ENCODE measurements around the gene KCNE1.
"Not testable (repeated sequence)": the region's sequence is repeated elsewhere in the genome, so short reads cannot be mapped to it uniquely, and the experiment has no call there.

Gene KCNE1

DNA sequence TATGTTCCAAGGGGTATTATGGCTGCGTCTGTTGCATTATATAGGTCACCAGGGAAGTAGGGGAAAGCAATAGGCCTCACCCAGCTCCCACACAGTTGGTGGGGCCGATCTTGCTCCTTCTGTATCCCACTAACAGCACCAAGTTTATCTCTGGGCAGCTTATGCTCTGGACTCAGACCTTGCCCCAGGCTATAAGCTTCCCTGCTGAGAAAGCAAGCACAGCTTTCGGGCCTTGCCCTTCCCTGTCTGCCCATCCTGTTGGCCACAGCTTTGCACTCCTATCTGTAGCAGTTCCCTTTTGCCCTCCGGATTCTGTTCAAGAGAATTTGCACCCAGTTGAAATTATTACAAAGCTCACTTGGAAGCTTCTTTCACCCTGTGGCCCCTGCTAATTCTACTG lies 12.9 kb downstream of the KCNE1 start:
- no peak for TF ChIP-seq YY1 (IDR thresholded peaks at IDR 0.05; ENCODE audit: low read depth)
- no peak for TF ChIP-seq RAD21 (IDR thresholded peaks at IDR 0.05; ENCODE audit: low read depth)
- TF ChIP-seq TCF12 (IDR thresholded peaks at IDR 0.05; ENCODE audit: low read depth), result no peak
- no peak for TF ChIP-seq EGR1 (IDR thresholded peaks at IDR 0.05)
- TF ChIP-seq EP300 (IDR thresholded peaks at IDR 0.05; ENCODE audit: borderline replicate concordance), result no peak
- TF ChIP-seq, protein P1, sequence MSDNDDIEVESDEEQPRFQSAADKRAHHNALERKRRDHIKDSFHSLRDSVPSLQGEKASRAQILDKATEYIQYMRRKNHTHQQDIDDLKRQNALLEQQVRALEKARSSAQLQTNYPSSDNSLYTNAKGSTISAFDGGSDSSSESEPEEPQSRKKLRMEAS (IDR thresholded peaks at IDR 0.05), result no peak
- no peak for TF ChIP-seq TAF1 (IDR thresholded peaks at IDR 0.05; ENCODE audit: low read depth)

DNA sequence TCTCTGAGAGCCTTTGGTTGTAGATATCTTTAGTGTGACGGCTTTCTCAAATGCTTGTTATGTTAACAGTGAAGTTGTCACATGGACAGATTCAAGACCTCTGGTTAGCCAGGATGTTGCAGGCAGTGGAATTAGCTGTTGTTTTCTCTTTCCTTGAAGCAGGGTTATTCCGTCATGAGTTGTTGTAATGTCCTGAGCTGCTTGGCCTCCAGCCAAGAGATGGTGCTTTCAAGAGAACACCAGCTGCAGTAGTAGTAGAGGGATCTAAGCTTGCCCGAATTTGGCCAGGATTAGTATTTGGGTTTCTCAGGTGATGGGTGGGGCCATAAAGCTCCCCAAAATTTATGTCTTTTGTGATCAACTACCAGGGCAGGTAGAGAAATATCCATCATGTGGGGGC lies 13.4 kb downstream of the KCNE1 start:
- TF ChIP-seq ZBTB7A (IDR thresholded peaks at IDR 0.05; ENCODE audit: low read depth) (no peak), TEAD4 (IDR thresholded peaks at IDR 0.05) (no peak), RAD21 (IDR thresholded peaks at IDR 0.05; ENCODE audit: low read depth) (no peak), CREB1 (IDR thresholded peaks at IDR 0.05; ENCODE audit: low read depth) (no peak), NFIC (IDR thresholded peaks at IDR 0.05) (no peak), YY1 (IDR thresholded peaks at IDR 0.05; ENCODE audit: low read depth) (no peak), TCF12 (IDR thresholded peaks at IDR 0.05; ENCODE audit: low read depth) (no peak), EGR1 (IDR thresholded peaks at IDR 0.05) (no peak), TAF1 (IDR thresholded peaks at IDR 0.05; ENCODE audit: low read depth) (no peak), CEBPB (IDR thresholded peaks at IDR 0.05) (no peak)
- TF ChIP-seq, protein P2, sequence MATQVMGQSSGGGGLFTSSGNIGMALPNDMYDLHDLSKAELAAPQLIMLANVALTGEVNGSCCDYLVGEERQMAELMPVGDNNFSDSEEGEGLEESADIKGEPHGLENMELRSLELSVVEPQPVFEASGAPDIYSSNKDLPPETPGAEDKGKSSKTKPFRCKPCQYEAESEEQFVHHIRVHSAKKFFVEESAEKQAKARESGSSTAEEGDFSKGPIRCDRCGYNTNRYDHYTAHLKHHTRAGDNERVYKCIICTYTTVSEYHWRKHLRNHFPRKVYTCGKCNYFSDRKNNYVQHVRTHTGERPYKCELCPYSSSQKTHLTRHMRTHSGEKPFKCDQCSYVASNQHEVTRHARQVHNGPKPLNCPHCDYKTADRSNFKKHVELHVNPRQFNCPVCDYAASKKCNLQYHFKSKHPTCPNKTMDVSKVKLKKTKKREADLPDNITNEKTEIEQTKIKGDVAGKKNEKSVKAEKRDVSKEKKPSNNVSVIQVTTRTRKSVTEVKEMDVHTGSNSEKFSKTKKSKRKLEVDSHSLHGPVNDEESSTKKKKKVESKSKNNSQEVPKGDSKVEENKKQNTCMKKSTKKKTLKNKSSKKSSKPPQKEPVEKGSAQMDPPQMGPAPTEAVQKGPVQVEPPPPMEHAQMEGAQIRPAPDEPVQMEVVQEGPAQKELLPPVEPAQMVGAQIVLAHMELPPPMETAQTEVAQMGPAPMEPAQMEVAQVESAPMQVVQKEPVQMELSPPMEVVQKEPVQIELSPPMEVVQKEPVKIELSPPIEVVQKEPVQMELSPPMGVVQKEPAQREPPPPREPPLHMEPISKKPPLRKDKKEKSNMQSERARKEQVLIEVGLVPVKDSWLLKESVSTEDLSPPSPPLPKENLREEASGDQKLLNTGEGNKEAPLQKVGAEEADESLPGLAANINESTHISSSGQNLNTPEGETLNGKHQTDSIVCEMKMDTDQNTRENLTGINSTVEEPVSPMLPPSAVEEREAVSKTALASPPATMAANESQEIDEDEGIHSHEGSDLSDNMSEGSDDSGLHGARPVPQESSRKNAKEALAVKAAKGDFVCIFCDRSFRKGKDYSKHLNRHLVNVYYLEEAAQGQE (IDR thresholded peaks at IDR 0.05; ENCODE audit: low read depth), result no peak
- TF ChIP-seq, protein P1 (IDR thresholded peaks at IDR 0.05), result no peak

DNA sequence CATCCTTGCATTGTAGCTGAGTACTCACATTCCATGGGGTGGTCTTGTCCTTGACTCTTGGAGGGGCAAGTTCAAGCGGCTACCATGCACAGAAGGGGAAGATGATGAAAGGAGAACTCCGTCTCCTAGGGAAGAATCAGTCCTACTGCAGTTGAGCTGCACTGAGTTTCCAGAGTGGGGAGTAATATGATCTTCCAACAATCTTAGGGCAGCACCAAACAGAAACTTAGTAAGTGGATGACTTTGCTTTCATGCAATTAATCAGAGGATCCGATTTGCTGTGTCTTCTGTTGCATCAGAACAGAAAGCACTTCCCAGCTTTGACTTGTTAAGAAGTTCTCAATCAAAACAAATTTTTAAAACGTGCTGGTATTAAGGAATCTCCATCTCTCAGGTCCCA lies 88.2 kb downstream of the KCNE1 start, which contains the start of gene SMIM34:
Gene SMIM34 (minus strand): TSS at position 147 of the 400 bp plus-strand sequence. CDS start 112 bp downstream, at position 35.
- TF ChIP-seq, protein P3, sequence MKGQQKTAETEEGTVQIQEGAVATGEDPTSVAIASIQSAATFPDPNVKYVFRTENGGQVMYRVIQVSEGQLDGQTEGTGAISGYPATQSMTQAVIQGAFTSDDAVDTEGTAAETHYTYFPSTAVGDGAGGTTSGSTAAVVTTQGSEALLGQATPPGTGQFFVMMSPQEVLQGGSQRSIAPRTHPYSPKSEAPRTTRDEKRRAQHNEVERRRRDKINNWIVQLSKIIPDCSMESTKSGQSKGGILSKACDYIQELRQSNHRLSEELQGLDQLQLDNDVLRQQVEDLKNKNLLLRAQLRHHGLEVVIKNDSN (IDR thresholded peaks at IDR 0.05), result not testable (repeated sequence)
- not testable (repeated sequence) for TF ChIP-seq NFIC (IDR thresholded peaks at IDR 0.05); EP300 (IDR thresholded peaks at IDR 0.05; ENCODE audit: borderline replicate concordance)

All from Ishikawa (cell line).